Lower leg skin (tissue), 3 donors: ENCODE data around the gene G6PC1.

Experiments
- CTCF ChIP-seq, 3 donors: fragments of 450-650 bp; IDR thresholded peaks; one replicate each; pipeline ENCODE4 v1.5.1; 2016; ENCODE audit warnings: antibody characterized with exemption in 3 of 3, mild to moderate bottlenecking in 3 of 3, moderate library complexity in 2 of 3
- POLR2A ChIP-seq, 2 donors: fragments of 450-650 bp; IDR thresholded peaks; one replicate each; pipeline ENCODE4 v1.6.1; 2016 to 2017; ENCODE audit warnings: antibody characterized with exemption in 2 of 2, mild to moderate bottlenecking in 1 of 2, moderate library complexity in 1 of 2

GRCh38 chr17:42929497-42929844 lies 28.9 kb downstream of the G6PC1 start:
- TF ChIP-seq CTCF (IDR thresholded peaks at IDR 0.05) (no peak), POLR2A (IDR thresholded peaks at IDR 0.05) (no peak)
